Measurements from ENCODE around the gene ZFP82.

ZFP82 gene

GRCh38 chr19:36418287-36419001, at the start of gene ZFP82:
Gene ZFP82, minus strand, starts transcription at chr19:36418644. Its CDS starts 8,855 bp downstream, at chr19:36409789.
- peak within 1 kb of the TSS; percentile 87 to 95 (median 92) for H3K27ac ChIP-seq
- TF ChIP-seq Cebpa-rat (IDR thresholded peaks at IDR 0.05): no peak
- H3K36me3 ChIP-seq: peaks cover 29 to 41% (median 35%) of the 10 kb centered on the region in 11 experiments; a peak in 21 of 22 replicates
- H3K4me2 ChIP-seq: peak within 1 kb of the TSS; percentile 85 to 98 (median 95)
- peaks cover 0 to 12% (median 0%) of the 10 kb centered on the region in 11 experiments; a peak in 2 of 22 replicates for H4K20me1 ChIP-seq
- H3K27me3 ChIP-seq: peaks cover 0 to 8% (median 0%) of the 10 kb centered on the region in 11 experiments; a peak in 4 of 22 replicates
- H3K4me3 ChIP-seq: peak within 1 kb of the TSS; percentile 61 to 88 (median 82)
- peaks cover 54 to 69% (median 62%) of the 10 kb centered on the region in 11 experiments for H3K9me3 ChIP-seq (replicated peaks in 1 of 11)
- H3K9ac ChIP-seq: peak within 1 kb of the TSS; percentile 83 to 96 (median 92)
- peaks cover 12 to 21% (median 18%) of the 10 kb centered on the region in 10 experiments; a peak in 19 of 20 replicates for H3K4me1 ChIP-seq

GRCh38 chr19:36460046-36460445, 41.6 kb upstream of the ZFP82 start:
- no peak overlapping the region for H3K4me3 ChIP-seq
- no peaks in the 10 kb centered on the region for H3K27me3 ChIP-seq
- TF ChIP-seq Cebpa-rat (IDR thresholded peaks at IDR 0.05): no peak
- no peak overlapping the region for H3K9ac ChIP-seq
- no peak overlapping the region for H3K27ac ChIP-seq
- H3K4me2 ChIP-seq: no peak overlapping the region
- peaks cover 84 to 100% (median 95%) of the 10 kb centered on the region in 11 experiments for H3K36me3 ChIP-seq
- H3K4me1 ChIP-seq: no peaks in the 10 kb centered on the region
- H4K20me1 ChIP-seq: no peaks in the 10 kb centered on the region
- peaks cover 75 to 100% (median 85%) of the 10 kb centered on the region in 11 experiments for H3K9me3 ChIP-seq (replicated peaks in 1 of 11)

DNA sequence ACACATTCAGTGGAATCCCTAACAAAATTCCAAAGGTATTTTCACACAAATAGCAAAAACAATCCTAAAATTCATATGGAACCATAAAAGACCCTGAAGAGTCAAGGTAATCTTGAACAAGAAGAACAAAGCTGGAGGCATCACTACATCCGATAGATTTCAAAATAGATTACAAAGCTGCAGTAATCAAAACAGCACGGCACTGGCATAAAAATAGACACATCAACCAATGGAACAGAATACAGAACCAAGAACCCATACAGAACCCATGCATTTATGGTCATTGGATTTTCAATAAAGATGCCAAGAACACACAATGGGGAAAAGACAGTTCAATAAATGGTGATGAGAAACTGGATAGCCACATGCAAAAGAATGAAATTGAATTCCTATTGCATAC, 38.4 kb upstream of the ZFP82 start:
- TF ChIP-seq Cebpa-rat (IDR thresholded peaks at IDR 0.05): no peak
- peaks cover 79 to 100% (median 89%) of the 10 kb centered on the region in 11 experiments for H3K9me3 ChIP-seq (replicated peaks in 1 of 11)
- H3K9ac ChIP-seq: no peak overlapping the region
- H4K20me1 ChIP-seq: no peaks in the 10 kb centered on the region
- no peak overlapping the region for H3K4me2 ChIP-seq
- no peaks in the 10 kb centered on the region for H3K4me1 ChIP-seq
- H3K27ac ChIP-seq: no peak overlapping the region
- no peak overlapping the region for H3K4me3 ChIP-seq
- peaks cover 86 to 100% (median 97%) of the 10 kb centered on the region in 11 experiments for H3K36me3 ChIP-seq
- H3K27me3 ChIP-seq: no peaks in the 10 kb centered on the region; a peak in 1 of 22 replicates

DNA sequence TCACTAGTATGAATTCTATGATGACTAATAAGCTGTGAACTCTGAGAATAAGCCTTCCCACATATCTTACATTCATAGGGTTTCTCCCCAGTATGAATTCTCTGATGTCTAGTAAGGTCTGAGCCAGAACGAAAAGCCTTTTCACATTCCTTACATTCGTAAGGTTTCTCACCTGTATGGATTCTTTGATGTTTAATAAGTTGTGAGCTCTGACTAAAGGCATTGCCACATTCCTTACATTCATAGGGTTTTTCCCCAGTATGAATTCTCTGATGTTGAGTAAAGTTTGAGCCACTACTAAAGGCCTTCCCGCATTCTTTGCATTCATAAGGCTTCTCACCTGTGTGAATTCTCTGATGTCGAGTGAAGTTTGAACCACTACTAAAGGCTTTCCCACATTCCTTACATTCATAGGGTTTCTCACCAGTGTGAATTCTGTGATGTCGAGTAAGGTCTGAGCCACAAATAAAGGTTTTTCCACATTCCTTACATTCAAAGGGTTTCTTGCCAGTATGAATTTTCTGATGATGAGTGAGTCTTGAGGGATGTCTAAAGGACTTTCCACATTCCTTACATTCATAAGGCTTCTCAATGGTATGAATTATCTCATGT, 30.7 kb upstream of the ZFP82 start:
- Histone ChIP-seq H3K9me3 (replicated peaks in 1 of 11) (peaks cover 95 to 100% (median 100%) of the 10 kb centered on the region in 11 experiments), H3K4me2 (no peak overlapping the region), H3K27me3 (no peaks in the 10 kb centered on the region; a peak in 1 of 22 replicates), H3K36me3 (peaks cover 86 to 100% (median 95%) of the 10 kb centered on the region in 11 experiments), H3K4me1 (no peaks in the 10 kb centered on the region), H4K20me1 (no peaks in the 10 kb centered on the region), H3K27ac (no peak overlapping the region), H3K9ac (no peak overlapping the region), H3K4me3 (peak overlapping the region; percentile 0 to 44 (median 20); a peak in 12 of 20 replicates)
- no peak for TF ChIP-seq Cebpa-rat (IDR thresholded peaks at IDR 0.05)

DNA sequence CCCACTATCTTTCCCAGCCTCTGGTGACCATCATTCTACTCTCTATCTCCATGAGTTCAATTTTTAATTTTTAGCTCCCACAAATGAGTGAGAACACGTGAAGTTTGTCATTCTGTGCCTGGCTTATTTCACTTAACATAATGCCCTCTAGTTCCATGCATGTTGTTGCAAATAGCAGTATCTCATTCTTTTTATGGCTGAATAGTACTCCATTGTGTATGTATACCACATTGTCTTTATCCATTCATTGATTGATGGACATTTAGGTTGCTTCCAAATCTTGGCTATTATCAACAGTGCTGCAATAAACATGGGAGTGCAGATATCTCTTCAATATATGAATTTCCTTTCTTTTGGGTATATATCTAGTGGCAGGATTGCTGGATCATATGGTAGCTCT, 22.9 kb upstream of the ZFP82 start:
- no peak overlapping the region for H3K4me3 ChIP-seq
- no peak overlapping the region for H3K9ac ChIP-seq
- H3K9me3 ChIP-seq (replicated peaks in 1 of 11): peaks cover 53 to 100% (median 74%) of the 10 kb centered on the region in 11 experiments
- H3K27ac ChIP-seq: no peak overlapping the region
- no peak for TF ChIP-seq Cebpa-rat (IDR thresholded peaks at IDR 0.05)
- peaks cover 9 to 32% (median 19%) of the 10 kb centered on the region in 11 experiments; a peak in 21 of 22 replicates for H3K36me3 ChIP-seq
- no peak overlapping the region for H3K4me2 ChIP-seq
- no peaks in the 10 kb centered on the region for H4K20me1 ChIP-seq
- H3K27me3 ChIP-seq: no peaks in the 10 kb centered on the region
- H3K4me1 ChIP-seq: no peaks in the 10 kb centered on the region

GRCh38 chr19:36436531-36436930, 18.1 kb upstream of the ZFP82 start:
- Histone ChIP-seq H3K27ac (no peak overlapping the region), H3K27me3 (no peaks in the 10 kb centered on the region), H3K9me3 (replicated peaks in 1 of 11) (peaks cover 13 to 97% (median 48%) of the 10 kb centered on the region in 11 experiments; a peak in 21 of 22 replicates), H4K20me1 (no peaks in the 10 kb centered on the region), H3K4me2 (no peak overlapping the region), H3K4me3 (no peak overlapping the region), H3K4me1 (no peaks in the 10 kb centered on the region), H3K36me3 (no peaks in the 10 kb centered on the region), H3K9ac (no peak overlapping the region)
- no peak for TF ChIP-seq Cebpa-rat (IDR thresholded peaks at IDR 0.05)

GRCh38 chr19:36423925-36424324, 5.5 kb upstream of the ZFP82 start:
- Histone ChIP-seq H3K4me1 (peaks cover 0 to 7% (median 5%) of the 10 kb centered on the region in 10 experiments; a peak in 9 of 20 replicates), H3K36me3 (peaks cover 0 to 5% (median 0%) of the 10 kb centered on the region in 11 experiments; a peak in 1 of 22 replicates), H3K4me3 (no peak overlapping the region), H3K4me2 (no peak overlapping the region), H3K9me3 (replicated peaks in 1 of 11) (peaks cover 62 to 81% (median 70%) of the 10 kb centered on the region in 11 experiments), H3K27me3 (peaks cover 0 to 8% (median 0%) of the 10 kb centered on the region in 11 experiments; a peak in 4 of 22 replicates), H3K9ac (no peak overlapping the region), H4K20me1 (no peaks in the 10 kb centered on the region), H3K27ac (no peak overlapping the region)
- TF ChIP-seq Cebpa-rat (IDR thresholded peaks at IDR 0.05): no peak

DNA sequence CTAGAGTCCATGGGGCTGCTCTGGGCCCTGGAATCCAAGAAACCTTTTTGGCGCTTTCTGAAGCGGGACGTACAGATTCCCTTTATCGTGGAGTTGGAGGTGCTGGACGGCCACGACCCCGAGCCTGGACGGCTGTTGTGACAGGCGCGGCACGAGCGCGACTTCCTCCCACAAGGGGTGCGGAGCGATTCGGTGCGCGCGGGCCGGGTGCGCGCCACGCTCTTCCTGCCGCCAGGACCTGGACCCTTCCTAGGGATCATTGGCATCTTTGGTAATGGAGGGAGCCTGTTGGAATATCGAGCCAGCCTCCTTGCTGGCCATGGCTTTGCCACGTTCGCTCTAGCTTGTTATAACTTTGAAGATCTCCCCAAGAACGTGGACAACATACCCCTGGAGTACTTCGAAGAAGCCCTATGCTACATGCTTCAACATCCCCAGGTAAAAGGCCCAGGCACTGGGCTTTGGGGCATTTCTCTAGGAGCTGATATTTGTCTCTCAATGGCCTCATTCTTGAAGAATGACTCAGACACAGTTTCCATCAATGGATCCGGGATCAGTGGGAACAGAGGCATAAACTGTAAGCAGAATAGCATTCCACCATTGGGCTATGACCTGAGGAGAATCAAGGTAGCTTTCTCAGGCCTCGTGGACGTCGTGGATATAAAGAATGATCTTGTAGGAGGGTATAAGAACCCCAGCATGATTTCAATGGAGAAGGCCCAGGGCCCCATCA, 3.5 kb upstream of the ZFP82 start:
- Histone ChIP-seq H3K27me3 (peaks cover 0 to 8% (median 0%) of the 10 kb centered on the region in 11 experiments; a peak in 4 of 22 replicates), H4K20me1 (peaks cover 0 to 12% (median 0%) of the 10 kb centered on the region in 11 experiments; a peak in 2 of 22 replicates), H3K9ac (no peak overlapping the region), H3K9me3 (replicated peaks in 1 of 11) (peaks cover 50 to 67% (median 60%) of the 10 kb centered on the region in 11 experiments), H3K4me3 (0 out of 20 replicates have a peak overlapping the region, but pooled peaks of 1 of the 10 experiments have one; percentile 7), H3K4me1 (peaks cover 9 to 21% (median 14%) of the 10 kb centered on the region in 10 experiments; a peak in 19 of 20 replicates), H3K27ac (no peak overlapping the region), H3K4me2 (no peak overlapping the region), H3K36me3 (peaks cover 0 to 6% (median under 1%) of the 10 kb centered on the region in 11 experiments; a peak in 8 of 22 replicates)
- TF ChIP-seq Cebpa-rat (IDR thresholded peaks at IDR 0.05): no peak
